ENCODE results near the gene NRG3.

The NRG3 gene

GRCh38 chr10:82565197-82565575 is 690.2 kb downstream of the NRG3 start:
- H4K12ac ChIP-seq (ENCODE audit: low read depth, low read length) = no peak overlapping the region
- no peaks in the 10 kb centered on the region for H3K9me3 ChIP-seq (ENCODE audit: insufficient read depth, low read depth, low read length)
- H3K23ac ChIP-seq (ENCODE audit: low read length) = no peak overlapping the region
- H3K27me3 ChIP-seq (ENCODE audit: insufficient read depth, low read length) = no peaks in the 10 kb centered on the region
- DNase-seq = no peak
- no peak overlapping the region for H3K14ac ChIP-seq (ENCODE audit: low read length)
- no peak overlapping the region for H3K4me2 ChIP-seq (ENCODE audit: low read length)
- no peaks in the 10 kb centered on the region for H3K79me2 ChIP-seq (ENCODE audit: control insufficient read depth, insufficient read depth, low read length, poor library complexity)
- no peak overlapping the region for H4K91ac ChIP-seq (ENCODE audit: low read depth, low read length)
- H3K4ac ChIP-seq (ENCODE audit: low read depth, low read length) = no peak overlapping the region
- no peak overlapping the region for H2AK5ac ChIP-seq (ENCODE audit: low read length)
- H3K18ac ChIP-seq (ENCODE audit: low read length) = no peak overlapping the region
- H4K8ac ChIP-seq (ENCODE audit: low read depth, low read length) = no peak overlapping the region
- H3K79me1 ChIP-seq (ENCODE audit: low read length) = no peaks in the 10 kb centered on the region
- H2BK5ac ChIP-seq (ENCODE audit: low read depth, low read length, poor library complexity) = no peak overlapping the region
- H2AFZ ChIP-seq (ENCODE audit: insufficient read depth, low read length, poor library complexity) = no peak overlapping the region
- no peaks in the 10 kb centered on the region for H3K36me3 ChIP-seq (ENCODE audit: control insufficient read depth in 1 of 2, insufficient read depth in 2 of 2, low read length in 2 of 2)
- H3K27ac ChIP-seq (ENCODE audit: low read depth, low read length) = no peak overlapping the region
- H3K4me1 ChIP-seq (ENCODE audit: control insufficient read depth in 1 of 2, insufficient read depth in 2 of 2, low read length in 2 of 2) = no peaks in the 10 kb centered on the region
- H3K9ac ChIP-seq (ENCODE audit: low read length) = no peak overlapping the region
- H2BK120ac ChIP-seq (ENCODE audit: insufficient read depth, low read length, poor library complexity) = no peak overlapping the region
- no peak overlapping the region for H3K4me3 ChIP-seq (ENCODE audit: low read depth, low read length)
- H2BK12ac ChIP-seq (ENCODE audit: low read length) = no peak overlapping the region

- no CpG with 5 or more reads among the region's 1 CpG for WGBS (ENCODE audit: extremely low coverage, insufficient coverage, insufficient read length)
- H3K79me2 ChIP-seq (ENCODE audit: control insufficient read depth, insufficient read depth, low read length, poor library complexity) = no peaks in the 10 kb centered on the region
- no peak overlapping the region for H4K91ac ChIP-seq (ENCODE audit: low read depth, low read length)
- no peaks in the 10 kb centered on the region for H3K27me3 ChIP-seq (ENCODE audit: insufficient read depth, low read length)
- H2AFZ ChIP-seq (ENCODE audit: insufficient read depth, low read length, poor library complexity) = no peak overlapping the region
- no peak overlapping the region for H2BK5ac ChIP-seq (ENCODE audit: low read depth, low read length, poor library complexity)
- H3K4me3 ChIP-seq (ENCODE audit: low read depth, low read length) = no peak overlapping the region
- H3K36me3 ChIP-seq (ENCODE audit: control insufficient read depth in 1 of 2, insufficient read depth in 2 of 2, low read length in 2 of 2) = no peaks in the 10 kb centered on the region
- H3K14ac ChIP-seq (ENCODE audit: low read length) = no peak overlapping the region
- no peaks in the 10 kb centered on the region for H3K79me1 ChIP-seq (ENCODE audit: low read length)
- no peak overlapping the region for H4K12ac ChIP-seq (ENCODE audit: low read depth, low read length)
- no peak overlapping the region for H3K4ac ChIP-seq (ENCODE audit: low read depth, low read length)
- H2BK12ac ChIP-seq (ENCODE audit: low read length) = no peak overlapping the region
- no peaks in the 10 kb centered on the region for H3K9me3 ChIP-seq (ENCODE audit: insufficient read depth, low read depth, low read length)
- no peak overlapping the region for H3K18ac ChIP-seq (ENCODE audit: low read length)
- no peak for DNase-seq
- no peak overlapping the region for H2BK120ac ChIP-seq (ENCODE audit: insufficient read depth, low read length, poor library complexity)
- H4K8ac ChIP-seq (ENCODE audit: low read depth, low read length) = no peak overlapping the region
- H3K27ac ChIP-seq (ENCODE audit: low read depth, low read length) = no peak overlapping the region
- H3K23ac ChIP-seq (ENCODE audit: low read length) = no peak overlapping the region
- no peak overlapping the region for H2AK5ac ChIP-seq (ENCODE audit: low read length)
- H3K4me2 ChIP-seq (ENCODE audit: low read length) = no peak overlapping the region
- no peak overlapping the region for H3K9ac ChIP-seq (ENCODE audit: low read length)
- no peaks in the 10 kb centered on the region for H3K4me1 ChIP-seq (ENCODE audit: control insufficient read depth in 1 of 2, insufficient read depth in 2 of 2, low read length in 2 of 2)
Measured at GRCh38 chr10:82572744-82573143, 697.8 kb downstream of the NRG3 start.

GRCh38 chr10:82574081-82574480 is 699.1 kb downstream of the NRG3 start:
- H3K9me3 ChIP-seq (ENCODE audit: insufficient read depth, low read depth, low read length) = no peaks in the 10 kb centered on the region
- WGBS (ENCODE audit: extremely low coverage, insufficient coverage, insufficient read length) = no CpG with 5 or more reads among the region's 2 CpGs
- H2AK5ac ChIP-seq (ENCODE audit: low read length) = no peak overlapping the region
- no peak overlapping the region for H3K4me2 ChIP-seq (ENCODE audit: low read length)
- H3K27ac ChIP-seq (ENCODE audit: low read depth, low read length) = no peak overlapping the region
- H3K79me1 ChIP-seq (ENCODE audit: low read length) = no peaks in the 10 kb centered on the region
- H3K36me3 ChIP-seq (ENCODE audit: control insufficient read depth in 1 of 2, insufficient read depth in 2 of 2, low read length in 2 of 2) = no peaks in the 10 kb centered on the region
- H3K14ac ChIP-seq (ENCODE audit: low read length) = no peak overlapping the region
- no peak overlapping the region for H2BK120ac ChIP-seq (ENCODE audit: insufficient read depth, low read length, poor library complexity)
- no peak overlapping the region for H3K4ac ChIP-seq (ENCODE audit: low read depth, low read length)
- no peak for DNase-seq
- no peaks in the 10 kb centered on the region for H3K4me1 ChIP-seq (ENCODE audit: control insufficient read depth in 1 of 2, insufficient read depth in 2 of 2, low read length in 2 of 2)
- no peak overlapping the region for H4K91ac ChIP-seq (ENCODE audit: low read depth, low read length)
- no peak overlapping the region for H2BK5ac ChIP-seq (ENCODE audit: low read depth, low read length, poor library complexity)
- H2AFZ ChIP-seq (ENCODE audit: insufficient read depth, low read length, poor library complexity) = no peak overlapping the region
- H4K12ac ChIP-seq (ENCODE audit: low read depth, low read length) = no peak overlapping the region
- no peaks in the 10 kb centered on the region for H3K79me2 ChIP-seq (ENCODE audit: control insufficient read depth, insufficient read depth, low read length, poor library complexity)
- no peak overlapping the region for H3K23ac ChIP-seq (ENCODE audit: low read length)
- no peak overlapping the region for H4K8ac ChIP-seq (ENCODE audit: low read depth, low read length)
- no peak overlapping the region for H3K4me3 ChIP-seq (ENCODE audit: low read depth, low read length)
- no peak overlapping the region for H3K9ac ChIP-seq (ENCODE audit: low read length)
- no peak overlapping the region for H2BK12ac ChIP-seq (ENCODE audit: low read length)
- no peaks in the 10 kb centered on the region for H3K27me3 ChIP-seq (ENCODE audit: insufficient read depth, low read length)
- no peak overlapping the region for H3K18ac ChIP-seq (ENCODE audit: low read length)

- Histone ChIP-seq H3K79me2 (ENCODE audit: control insufficient read depth, insufficient read depth, low read length, poor library complexity) (no peaks in the 10 kb centered on the region), H4K12ac (ENCODE audit: low read depth, low read length) (no peak overlapping the region), H3K23ac (ENCODE audit: low read length) (no peak overlapping the region), H4K8ac (ENCODE audit: low read depth, low read length) (no peak overlapping the region), H2BK12ac (ENCODE audit: low read length) (no peak overlapping the region), H4K91ac (ENCODE audit: low read depth, low read length) (no peak overlapping the region), H3K9me3 (ENCODE audit: insufficient read depth, low read depth, low read length) (no peaks in the 10 kb centered on the region), H2BK5ac (ENCODE audit: low read depth, low read length, poor library complexity) (no peak overlapping the region), H2BK120ac (ENCODE audit: insufficient read depth, low read length, poor library complexity) (no peak overlapping the region), H3K4ac (ENCODE audit: low read depth, low read length) (no peak overlapping the region), H3K27ac (ENCODE audit: low read depth, low read length) (no peak overlapping the region), H3K4me1 (ENCODE audit: control insufficient read depth in 1 of 2, insufficient read depth in 2 of 2, low read length in 2 of 2) (no peaks in the 10 kb centered on the region), H2AK5ac (ENCODE audit: low read length) (no peak overlapping the region), H3K36me3 (ENCODE audit: control insufficient read depth in 1 of 2, insufficient read depth in 2 of 2, low read length in 2 of 2) (no peaks in the 10 kb centered on the region), H3K4me3 (ENCODE audit: low read depth, low read length) (no peak overlapping the region), H3K79me1 (ENCODE audit: low read length) (no peaks in the 10 kb centered on the region), H3K14ac (ENCODE audit: low read length) (no peak overlapping the region), H2AFZ (ENCODE audit: insufficient read depth, low read length, poor library complexity) (no peak overlapping the region), H3K9ac (ENCODE audit: low read length) (peak overlapping the region; percentile 11), H3K18ac (ENCODE audit: low read length) (no peak overlapping the region), H3K4me2 (ENCODE audit: low read length) (no peak overlapping the region), H3K27me3 (ENCODE audit: insufficient read depth, low read length) (no peaks in the 10 kb centered on the region)
- no peak for DNase-seq
- no CpG with 5 or more reads among the region's 3 CpGs for WGBS (ENCODE audit: extremely low coverage, insufficient coverage, insufficient read length)
Measured at GRCh38 chr10:82575318-82575717, 700.3 kb downstream of the NRG3 start.

GRCh38 chr10:82576093-82576492 is 701.1 kb downstream of the NRG3 start:
- no peaks in the 10 kb centered on the region for H3K4me1 ChIP-seq (ENCODE audit: control insufficient read depth in 1 of 2, insufficient read depth in 2 of 2, low read length in 2 of 2)
- H2AK5ac ChIP-seq (ENCODE audit: low read length) = no peak overlapping the region
- no peak overlapping the region for H2AFZ ChIP-seq (ENCODE audit: insufficient read depth, low read length, poor library complexity)
- no peak overlapping the region for H2BK120ac ChIP-seq (ENCODE audit: insufficient read depth, low read length, poor library complexity)
- no peaks in the 10 kb centered on the region for H3K79me1 ChIP-seq (ENCODE audit: low read length)
- no peak overlapping the region for H3K14ac ChIP-seq (ENCODE audit: low read length)
- H2BK12ac ChIP-seq (ENCODE audit: low read length) = no peak overlapping the region
- H4K8ac ChIP-seq (ENCODE audit: low read depth, low read length) = no peak overlapping the region
- no peaks in the 10 kb centered on the region for H3K79me2 ChIP-seq (ENCODE audit: control insufficient read depth, insufficient read depth, low read length, poor library complexity)
- no peak for DNase-seq
- no peak overlapping the region for H3K4me3 ChIP-seq (ENCODE audit: low read depth, low read length)
- no peaks in the 10 kb centered on the region for H3K9me3 ChIP-seq (ENCODE audit: insufficient read depth, low read depth, low read length)
- no peak overlapping the region for H4K91ac ChIP-seq (ENCODE audit: low read depth, low read length)
- H3K4ac ChIP-seq (ENCODE audit: low read depth, low read length) = no peak overlapping the region
- no peak overlapping the region for H2BK5ac ChIP-seq (ENCODE audit: low read depth, low read length, poor library complexity)
- no peak overlapping the region for H3K27ac ChIP-seq (ENCODE audit: low read depth, low read length)
- no peak overlapping the region for H3K9ac ChIP-seq (ENCODE audit: low read length)
- no peaks in the 10 kb centered on the region for H3K27me3 ChIP-seq (ENCODE audit: insufficient read depth, low read length)
- no peak overlapping the region for H3K4me2 ChIP-seq (ENCODE audit: low read length)
- no peak overlapping the region for H3K18ac ChIP-seq (ENCODE audit: low read length)
- H4K12ac ChIP-seq (ENCODE audit: low read depth, low read length) = no peak overlapping the region
- H3K36me3 ChIP-seq (ENCODE audit: control insufficient read depth in 1 of 2, insufficient read depth in 2 of 2, low read length in 2 of 2) = no peaks in the 10 kb centered on the region
- H3K23ac ChIP-seq (ENCODE audit: low read length) = no peak overlapping the region
